ENCODE results near the gene HSH2D.

DNA sequence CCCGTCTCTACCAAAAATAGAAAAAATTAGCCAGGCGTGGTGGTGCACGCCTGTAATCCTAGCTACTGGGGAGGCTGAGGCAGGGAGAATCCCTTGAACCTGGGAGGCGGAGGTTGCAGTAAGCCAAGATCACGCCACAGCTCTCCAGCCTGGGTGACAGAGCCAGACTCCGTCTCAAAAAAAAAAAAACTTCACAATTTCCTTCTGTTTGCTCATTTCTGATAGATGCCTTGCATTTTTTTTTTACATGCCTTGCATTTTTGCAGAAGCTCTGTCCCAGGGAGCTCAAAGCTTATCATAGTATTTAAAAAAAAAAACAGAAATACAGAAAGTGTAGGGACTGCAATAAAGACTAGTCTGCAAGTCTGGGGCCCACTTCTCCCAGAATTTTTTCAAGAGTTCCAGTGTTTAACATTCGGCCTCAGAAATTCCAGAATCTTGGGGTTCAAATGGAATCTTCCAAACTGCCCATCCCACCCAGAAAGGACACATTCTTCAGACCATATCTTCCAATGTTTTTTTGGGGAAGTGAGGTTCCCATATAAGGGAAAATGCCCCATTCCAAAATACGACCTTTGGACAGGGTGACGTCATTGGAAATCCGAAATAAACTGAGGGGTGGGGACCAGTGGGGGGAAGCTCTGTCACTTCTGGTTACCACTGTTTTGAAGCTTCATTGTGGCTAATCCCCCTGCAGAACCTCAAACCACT lies 49.0 kb upstream of the HSH2D start:
- TF ChIP-seq, protein P1, sequence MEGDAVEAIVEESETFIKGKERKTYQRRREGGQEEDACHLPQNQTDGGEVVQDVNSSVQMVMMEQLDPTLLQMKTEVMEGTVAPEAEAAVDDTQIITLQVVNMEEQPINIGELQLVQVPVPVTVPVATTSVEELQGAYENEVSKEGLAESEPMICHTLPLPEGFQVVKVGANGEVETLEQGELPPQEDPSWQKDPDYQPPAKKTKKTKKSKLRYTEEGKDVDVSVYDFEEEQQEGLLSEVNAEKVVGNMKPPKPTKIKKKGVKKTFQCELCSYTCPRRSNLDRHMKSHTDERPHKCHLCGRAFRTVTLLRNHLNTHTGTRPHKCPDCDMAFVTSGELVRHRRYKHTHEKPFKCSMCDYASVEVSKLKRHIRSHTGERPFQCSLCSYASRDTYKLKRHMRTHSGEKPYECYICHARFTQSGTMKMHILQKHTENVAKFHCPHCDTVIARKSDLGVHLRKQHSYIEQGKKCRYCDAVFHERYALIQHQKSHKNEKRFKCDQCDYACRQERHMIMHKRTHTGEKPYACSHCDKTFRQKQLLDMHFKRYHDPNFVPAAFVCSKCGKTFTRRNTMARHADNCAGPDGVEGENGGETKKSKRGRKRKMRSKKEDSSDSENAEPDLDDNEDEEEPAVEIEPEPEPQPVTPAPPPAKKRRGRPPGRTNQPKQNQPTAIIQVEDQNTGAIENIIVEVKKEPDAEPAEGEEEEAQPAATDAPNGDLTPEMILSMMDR (IDR thresholded peaks at IDR 0.05) = no peak
- TF ChIP-seq POLR2A (IDR thresholded peaks at IDR 0.05) = no peak
- TF ChIP-seq EP300 (IDR thresholded peaks at IDR 0.05) = no peak
- TF ChIP-seq POLR2AphosphoS5 (IDR thresholded peaks at IDR 0.05) = no peak

Measured in suprapubic skin (tissue), 4 donors.